Stimulated activated CD4-positive, alpha-beta T cell treated with anti-CD3 and anti-CD28 coated beads, Interleukin-1b, Interleukin-23, amount 100 ng/mL, for 24 hours (primary cell): Measurements from ENCODE around the gene PHKG1.
"Not testable (repeated sequence)": the region's sequence is repeated elsewhere in the genome, so short reads cannot be mapped to it uniquely, and the experiment has no call there.

Experiments used
- DNase-seq, 4 experiments: peaks; one replicate each; pipeline ENCODE4 v3.0.0-alpha.2; 2020; ENCODE audit warnings: low read depth in 4 of 4, low spot score in 1 of 4

Gene PHKG1

GRCh38 chr7:56083150-56083785 lies 9.5 kb downstream of the PHKG1 start:
- DNase-seq = no peak

GRCh38 chr7:56081626-56082340 lies 11.0 kb downstream of the PHKG1 start:
- DNase-seq = no peak

- not testable (repeated sequence) for DNase-seq
Measured at GRCh38 chr7:56080726-56081435, 11.9 kb downstream of the PHKG1 start.

GRCh38 chr7:56079450-56080185 lies 13.1 kb downstream of the PHKG1 start:
- DNase-seq = no peak

- DNase-seq = no peak
Measured at GRCh38 chr7:56078196-56078595, 14.6 kb downstream of the PHKG1 start.

- DNase-seq = no peak
Measured at GRCh38 chr7:56077681-56078080, 15.1 kb downstream of the PHKG1 start.

GRCh38 chr7:56074371-56074791 lies 18.4 kb downstream of the PHKG1 start:
- DNase-seq = peak; percentile 28 to 51 (median 42)

GRCh38 chr7:56066376-56066775 lies 26.4 kb downstream of the PHKG1 start:
- not testable (repeated sequence) for DNase-seq

- DNase-seq = peak; percentile 73 to 85 (median 84)
Measured at GRCh38 chr7:56063882-56064625, 28.7 kb downstream of the PHKG1 start, which contains the start of gene SUMF2. Gene SUMF2, plus strand, starts transcription at chr7:56064286. Its CDS starts 26 bp downstream, at chr7:56064312.

GRCh38 chr7:56063500-56063881 lies 29.3 kb downstream of the PHKG1 start:
- DNase-seq = no peak

- DNase-seq = no peak
Measured at GRCh38 chr7:56062382-56062781, 30.4 kb downstream of the PHKG1 start.

GRCh38 chr7:56053993-56054392 lies 38.8 kb downstream of the PHKG1 start:
- DNase-seq = no peak

- DNase-seq = no peak
Measured at GRCh38 chr7:56053379-56053778, 39.4 kb downstream of the PHKG1 start.

- DNase-seq = peak; percentile 82 to 94 (median 88)
Measured at GRCh38 chr7:56051339-56052191, 41.2 kb downstream of the PHKG1 start, which contains the start of the genes CCT6A and PSPH. Gene CCT6A, plus strand, starts transcription at chr7:56051765. Its CDS starts 84 bp downstream, at chr7:56051849. Gene PSPH, minus strand, starts transcription at chr7:56051444. Its CDS starts 30,232 bp downstream, at chr7:56021212.

- no peak for DNase-seq
Measured at GRCh38 chr7:56051053-56051338, 41.8 kb downstream of the PHKG1 start.

GRCh38 chr7:56048763-56049162 lies 44.0 kb downstream of the PHKG1 start:
- DNase-seq = not testable (repeated sequence)

- DNase-seq = no peak
Measured at GRCh38 chr7:56048245-56048644, 44.5 kb downstream of the PHKG1 start.

GRCh38 chr7:56047446-56048116 lies 45.2 kb downstream of the PHKG1 start:
- DNase-seq = not testable (repeated sequence)
